NCI-H187 treated with DMSO at 0.1 percent for 48 hours (cell line): Measurements from ENCODE around the gene VIPAS39.

ENCODE experiments used
- DNase-seq: peaks from one replicate; lab custom pipeline; 2025; lab: John Stamatoyannopoulos, UW

VIPAS39 gene

DNA sequence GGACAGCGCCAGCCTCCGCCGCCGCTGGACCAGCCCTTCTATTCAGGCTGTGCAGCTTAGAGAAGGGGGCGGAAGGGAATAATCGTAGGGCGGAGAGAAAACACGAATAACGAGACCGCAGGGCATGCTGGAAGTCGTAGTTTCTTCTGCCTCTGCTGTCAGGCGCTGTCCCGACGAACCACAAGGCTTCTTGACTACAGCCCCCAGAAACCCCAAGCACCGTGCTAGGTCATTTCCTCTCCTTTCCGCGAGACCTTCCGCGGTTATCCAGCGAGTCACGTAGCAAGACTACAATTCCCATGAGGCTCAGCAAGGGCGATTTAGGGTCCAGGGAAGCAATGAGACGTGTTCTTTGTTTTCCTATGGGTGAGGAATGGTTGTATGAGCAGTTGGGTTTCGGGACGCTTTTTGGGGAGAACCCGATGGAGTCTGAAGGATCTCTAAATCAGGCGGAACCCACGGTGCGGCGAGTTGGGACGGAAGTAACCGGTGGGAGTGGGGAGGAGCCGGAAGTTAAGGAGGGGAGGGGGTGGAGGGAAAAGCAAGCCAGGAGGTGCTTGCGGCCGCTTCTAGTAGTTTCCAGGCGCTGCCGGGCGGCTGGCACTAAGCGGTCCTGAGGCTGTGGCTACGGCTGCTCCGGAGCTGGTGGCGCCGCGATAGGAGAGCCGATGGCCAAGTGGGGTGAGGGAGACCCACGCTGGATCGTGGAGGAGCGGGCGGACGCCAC lies at the start of gene VIPAS39, which contains the start of gene AHSA1:
VIPAS39 (minus strand) TSS at position 80 of the 727 bp plus-strand sequence. CDS start 3,499 bp downstream, outside the sequence.
AHSA1 (plus strand) TSS at position 572 of the 727 bp plus-strand sequence; CDS start at position 669, 97 bp downstream.
- DNase-seq, result peak; percentile 98

DNA sequence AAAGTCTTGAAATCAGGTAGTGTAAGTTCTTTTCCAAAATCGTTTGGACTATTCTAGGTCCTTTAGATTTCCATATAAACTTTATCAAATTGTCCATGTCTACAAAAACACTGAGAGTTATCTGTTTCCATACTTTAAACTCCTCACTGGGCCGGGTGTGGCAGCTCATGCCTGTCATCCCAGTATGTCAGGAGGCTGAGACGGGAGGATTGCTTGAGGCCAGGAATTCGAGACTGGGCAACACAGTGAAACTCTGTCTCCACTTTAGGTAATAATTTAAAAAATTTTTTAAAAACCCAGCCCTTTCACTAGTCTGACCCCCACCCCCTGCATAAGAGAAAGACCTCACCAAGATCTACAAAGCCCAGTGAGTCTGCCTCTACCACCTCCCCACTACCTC lies 47.6 kb upstream of the VIPAS39 start:
- no peak for DNase-seq

DNA sequence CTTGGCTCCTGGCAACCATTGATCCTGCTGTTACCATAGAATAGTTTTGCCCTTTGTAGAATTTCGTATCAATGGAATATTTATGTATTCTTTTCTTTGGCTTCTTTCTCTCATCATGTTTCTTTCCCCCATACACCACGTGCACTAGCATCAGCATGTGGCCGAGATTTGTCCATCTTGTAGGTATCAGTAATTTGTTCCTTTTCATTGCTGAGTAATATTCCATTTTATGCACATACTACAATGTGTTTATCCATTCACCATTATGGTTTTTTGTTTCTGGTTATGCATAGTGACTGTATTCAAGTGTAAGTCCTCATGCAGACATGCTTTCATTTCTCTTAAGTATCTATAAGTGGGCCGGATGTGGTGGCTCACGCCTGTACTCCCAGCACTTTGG lies 45.7 kb upstream of the VIPAS39 start:
- DNase-seq, result no peak

DNA sequence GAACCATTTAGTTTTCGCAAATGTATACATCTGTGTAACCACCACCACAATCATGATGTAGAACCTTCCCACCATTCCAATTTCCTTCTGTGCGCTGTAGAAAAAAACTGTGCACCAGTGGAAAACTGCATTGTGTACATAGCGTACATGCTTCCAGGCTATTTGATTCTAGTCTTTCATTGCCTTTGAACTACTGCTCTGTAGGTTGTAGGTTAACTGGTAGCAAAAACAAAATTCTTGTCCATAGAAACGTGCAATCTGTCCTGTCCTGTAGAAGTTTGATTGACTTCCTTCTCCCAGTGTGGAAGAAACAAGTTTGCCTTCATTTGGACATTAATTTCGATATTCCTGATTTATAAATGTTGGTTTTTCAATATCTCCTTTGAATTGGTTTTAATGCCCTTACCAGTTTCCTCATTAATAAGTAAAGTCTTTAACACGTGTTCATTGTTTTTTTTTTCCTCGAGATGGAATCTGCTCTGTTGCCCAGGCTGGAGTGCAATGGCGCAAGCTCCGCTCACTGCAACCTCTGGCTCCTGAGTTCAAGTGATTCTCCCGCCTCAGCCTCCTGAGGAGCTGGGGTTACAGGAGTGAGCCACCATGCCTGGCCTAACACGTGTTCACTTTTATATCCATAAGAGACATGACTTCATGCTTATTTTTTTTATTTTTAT lies 44.8 kb upstream of the VIPAS39 start:
- no peak for DNase-seq

DNA sequence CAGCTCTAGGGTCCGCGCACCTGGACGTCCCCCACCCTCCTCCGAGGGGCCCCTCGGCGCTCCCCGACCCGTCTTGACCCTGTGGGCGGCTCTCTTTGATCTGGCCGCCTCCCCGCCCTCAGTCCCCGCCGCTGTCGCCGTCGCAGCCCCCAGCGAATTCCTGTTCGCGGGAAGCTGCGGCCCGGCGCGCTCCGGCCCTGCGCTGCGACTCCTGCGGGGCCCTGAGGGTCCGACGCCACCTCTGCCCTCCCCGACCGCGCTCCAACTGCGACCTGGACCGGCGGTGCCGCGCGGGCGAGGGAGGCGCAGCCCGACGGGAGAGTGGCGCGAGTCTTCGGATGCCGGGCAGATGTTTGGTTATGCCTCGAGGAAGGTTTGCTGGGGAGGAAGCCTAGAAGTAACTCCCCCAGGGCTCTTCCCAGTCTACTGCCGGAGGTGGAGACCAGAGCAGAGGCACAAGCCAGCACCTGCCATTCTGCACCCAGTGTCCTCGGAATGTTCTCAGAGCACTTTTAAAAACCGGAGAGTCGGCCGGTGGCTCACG lies 41.7 kb upstream of the VIPAS39 start:
- no peak for DNase-seq

DNA sequence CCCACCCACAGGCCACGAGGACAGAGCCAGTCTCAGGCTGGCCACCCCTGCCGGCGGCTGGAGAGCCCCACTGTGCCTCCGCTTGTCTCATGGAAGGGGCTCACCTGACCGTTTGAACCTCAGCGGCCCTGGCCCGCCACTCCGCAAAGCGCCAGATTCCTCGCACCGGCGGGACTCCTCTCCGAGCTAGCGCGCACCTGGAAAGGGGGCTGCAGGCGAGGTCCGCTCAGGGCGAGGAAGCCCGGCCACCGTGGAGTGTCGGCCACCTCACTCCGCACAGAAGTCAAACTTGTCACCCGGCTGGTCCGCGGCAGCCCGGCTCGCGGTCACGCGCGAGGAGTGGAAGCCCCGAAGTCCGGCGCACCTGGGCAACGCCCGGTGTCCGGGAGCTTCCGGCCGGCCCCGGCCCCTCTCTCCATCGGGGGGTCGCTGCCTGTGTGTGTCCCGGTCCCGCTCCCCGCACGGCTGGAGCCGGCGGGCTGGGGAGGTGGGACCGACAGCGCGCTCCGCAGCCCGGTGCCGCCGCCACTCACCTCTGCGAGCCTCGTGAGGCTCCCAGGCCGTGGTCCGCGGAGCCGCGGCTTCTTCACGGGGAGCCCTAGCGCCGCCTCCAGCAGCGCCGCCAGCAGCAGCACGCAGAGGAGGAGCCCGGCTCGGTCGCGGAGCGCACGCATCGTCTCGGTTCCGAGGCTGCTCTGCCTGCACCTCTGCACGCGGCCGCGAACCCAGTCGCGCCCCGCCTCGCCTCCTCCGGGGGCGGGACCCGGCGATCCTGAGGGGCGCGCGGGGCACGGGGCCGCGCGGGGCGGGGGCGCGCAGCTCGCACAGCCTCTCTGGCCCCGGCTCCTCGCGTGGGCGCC lies 40.9 kb upstream of the VIPAS39 start, which contains the start of gene ISM2:
ISM2 (minus strand) TSS at position 697 of the 860 bp plus-strand sequence; CDS start at position 674, 23 bp downstream.
- no peak for DNase-seq

DNA sequence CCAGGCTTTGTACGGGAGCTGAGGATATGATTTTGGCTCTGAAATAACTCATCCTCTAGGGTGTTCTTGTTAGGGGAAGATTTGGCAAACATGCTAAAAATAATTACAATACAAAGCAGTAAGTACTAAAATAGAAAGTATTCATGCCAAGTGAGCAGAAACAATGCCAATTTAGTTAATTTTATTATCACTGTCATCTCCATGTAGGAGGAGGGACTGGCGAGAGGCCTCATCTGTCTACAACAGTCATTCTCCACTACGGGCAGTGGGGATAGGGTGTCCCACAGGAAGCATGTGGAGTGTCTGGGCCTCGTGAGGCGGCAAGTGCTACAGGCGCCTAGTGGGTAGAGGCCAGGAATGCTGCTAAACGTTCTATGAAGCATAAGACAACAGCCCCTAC lies 37.9 kb upstream of the VIPAS39 start:
- DNase-seq, result no peak

DNA sequence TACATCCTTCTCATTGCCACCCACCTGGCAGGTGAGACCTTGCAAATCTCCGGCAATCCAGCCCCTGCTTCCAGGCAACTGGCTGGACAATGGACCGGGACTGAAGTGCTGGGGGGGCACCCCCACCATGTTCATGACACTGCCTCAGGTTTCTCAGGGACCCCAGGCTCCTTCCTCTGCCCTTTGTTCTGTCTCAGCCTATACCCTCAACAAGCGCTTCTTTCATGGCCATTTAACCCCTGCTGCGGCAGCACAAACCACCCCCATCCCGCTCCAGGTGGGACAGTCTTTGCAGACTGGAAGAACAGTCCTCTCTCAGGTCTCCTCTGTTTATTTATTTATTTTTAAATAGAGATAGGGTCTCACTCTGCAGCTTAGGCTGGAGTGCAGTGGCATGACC lies 33.7 kb upstream of the VIPAS39 start:
- no peak for DNase-seq

DNA sequence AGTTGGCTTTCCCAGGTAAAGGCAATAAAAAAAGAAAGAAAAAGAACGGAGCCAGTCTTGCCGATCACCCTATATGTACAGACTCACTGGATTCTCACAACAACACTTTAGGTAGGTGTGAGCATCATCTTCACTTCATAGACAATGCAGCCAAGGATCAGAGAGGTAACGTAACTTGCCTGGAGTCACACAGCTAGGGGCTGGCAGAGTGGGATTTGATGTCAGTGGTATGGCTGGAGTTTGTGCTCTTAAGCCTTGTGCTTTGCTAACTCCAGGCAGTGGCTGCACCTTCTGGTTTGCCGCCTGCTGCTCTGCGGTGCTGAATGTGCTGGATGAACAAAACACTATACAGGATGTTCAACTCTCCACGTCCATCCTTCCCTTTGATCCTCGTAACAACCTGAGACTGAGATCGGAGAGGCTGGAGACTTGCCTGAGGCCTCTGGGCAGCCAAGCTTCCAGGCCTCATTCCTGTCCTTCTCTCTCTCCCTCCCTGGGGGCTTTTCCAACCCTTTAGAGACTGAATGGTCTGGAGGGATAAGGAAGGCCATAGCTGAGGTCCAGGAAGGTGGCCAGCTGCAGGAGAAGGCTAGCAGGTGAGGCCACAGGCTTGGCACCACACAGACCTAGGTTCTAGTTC lies 33.1 kb upstream of the VIPAS39 start:
- no peak for DNase-seq

DNA sequence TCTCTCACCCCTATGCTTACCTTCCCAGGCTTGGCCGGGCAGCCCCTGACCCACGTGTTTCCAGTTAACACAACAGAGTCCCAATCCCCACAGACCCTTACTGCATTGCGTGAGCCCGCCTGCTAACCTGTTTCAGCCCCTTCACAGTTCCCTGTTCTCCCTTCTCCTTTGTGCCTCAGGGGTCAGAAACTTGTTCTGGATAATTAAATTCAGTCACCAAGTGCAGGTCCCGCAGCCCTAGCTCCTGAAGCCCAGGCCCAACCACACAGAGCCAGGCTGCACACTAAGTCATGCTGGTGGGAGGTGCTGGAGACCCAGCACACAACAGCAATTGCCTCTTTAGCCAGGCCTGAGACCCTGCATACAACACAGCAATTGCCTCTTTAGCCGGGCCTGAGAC lies 31.6 kb upstream of the VIPAS39 start:
- no peak for DNase-seq

DNA sequence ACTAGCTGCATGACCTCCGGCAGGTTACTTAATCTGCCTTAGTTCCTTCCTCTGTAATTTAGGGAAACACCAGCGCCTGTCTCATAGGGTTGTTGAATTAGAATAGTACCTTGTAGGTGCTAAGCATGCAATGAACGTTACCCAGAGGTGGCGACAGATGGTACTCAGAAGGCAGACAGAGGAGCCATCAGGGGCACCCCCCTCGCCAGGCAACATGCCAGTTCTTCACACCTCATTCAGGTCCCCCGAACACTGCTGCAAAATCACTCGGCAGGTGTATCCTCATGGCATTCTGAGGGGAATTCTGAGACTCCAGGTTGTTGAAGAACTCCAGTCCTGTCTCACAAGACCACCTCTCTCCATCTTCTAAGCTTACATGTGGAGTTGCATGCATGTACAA lies 31.2 kb upstream of the VIPAS39 start:
- DNase-seq, result no peak

DNA sequence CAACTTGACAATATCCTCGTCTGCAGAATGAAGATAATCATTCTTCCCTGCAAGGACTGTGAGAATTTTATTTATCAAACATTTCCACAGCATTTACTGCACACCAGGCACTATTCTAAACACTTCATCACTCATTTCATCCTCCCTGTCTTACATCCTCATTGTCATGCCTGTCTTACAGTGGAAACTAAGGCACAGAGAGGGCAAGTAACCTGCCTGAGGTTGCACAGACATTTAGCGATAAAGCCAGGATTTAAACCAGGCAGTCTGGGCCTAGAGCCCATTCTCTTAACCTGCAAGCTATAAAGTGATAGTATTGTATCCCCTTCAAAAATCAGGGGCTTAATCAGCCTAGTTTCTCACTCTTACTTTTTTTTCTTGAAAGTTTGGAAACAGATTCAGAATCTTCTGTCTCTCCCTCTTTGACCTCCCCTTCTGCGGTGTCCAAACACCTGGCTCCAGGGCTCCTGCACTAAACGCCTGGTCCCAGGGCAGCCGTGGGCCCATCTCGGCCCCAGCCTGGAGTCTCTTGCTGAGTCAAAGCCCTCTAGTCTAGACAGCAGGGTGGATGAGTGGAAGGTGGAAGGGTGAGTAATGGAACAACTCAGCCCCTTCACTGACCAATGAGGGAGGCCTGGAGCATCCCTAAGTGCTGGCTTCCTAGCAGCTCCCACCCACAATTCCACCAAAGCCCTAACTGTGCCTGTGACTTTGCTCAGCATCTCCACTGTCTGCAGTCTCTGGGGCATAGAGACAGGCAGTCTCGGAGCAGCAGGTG lies 28.7 kb upstream of the VIPAS39 start:
- no peak for DNase-seq

DNA sequence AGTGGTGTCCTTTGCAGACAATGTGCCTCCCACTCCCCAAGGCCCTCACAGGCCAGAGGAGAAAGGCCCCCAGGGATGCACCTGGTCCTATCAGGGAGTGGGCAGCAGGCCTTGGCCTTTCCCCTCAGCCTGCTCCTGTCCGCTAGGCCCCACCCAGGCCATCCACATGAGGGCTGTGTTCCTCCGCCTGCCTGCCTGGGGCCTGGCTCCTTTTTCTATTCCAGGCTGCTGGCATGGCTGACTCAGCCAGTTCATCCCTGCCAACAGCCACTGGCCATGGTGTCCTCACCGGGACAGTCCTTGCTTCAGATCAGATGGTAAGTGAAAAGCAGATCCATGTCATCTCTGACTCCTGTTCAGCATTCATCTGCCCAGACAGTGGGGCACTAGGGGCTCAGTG lies 27.9 kb upstream of the VIPAS39 start:
- no peak for DNase-seq

DNA sequence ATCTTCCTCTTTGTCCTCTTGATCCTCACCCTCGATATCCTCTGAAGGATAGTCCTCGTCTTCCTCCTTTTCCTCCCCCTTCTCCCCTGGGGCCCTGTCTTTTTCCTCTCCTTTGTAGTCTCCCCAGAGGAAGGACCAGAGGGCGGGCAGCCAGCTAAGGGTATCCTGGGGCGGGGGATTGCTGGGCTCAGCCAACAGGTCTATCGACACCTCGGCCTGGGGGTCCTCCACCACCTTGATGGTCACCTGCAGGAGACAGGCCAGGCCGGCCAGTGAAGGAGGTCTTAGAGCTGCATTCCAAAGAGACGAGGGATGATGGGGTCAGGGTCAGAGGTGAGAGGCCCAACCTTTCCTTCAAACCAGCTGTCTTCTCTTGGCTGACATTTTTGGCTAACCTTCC lies 25.0 kb upstream of the VIPAS39 start:
- DNase-seq, result no peak

DNA sequence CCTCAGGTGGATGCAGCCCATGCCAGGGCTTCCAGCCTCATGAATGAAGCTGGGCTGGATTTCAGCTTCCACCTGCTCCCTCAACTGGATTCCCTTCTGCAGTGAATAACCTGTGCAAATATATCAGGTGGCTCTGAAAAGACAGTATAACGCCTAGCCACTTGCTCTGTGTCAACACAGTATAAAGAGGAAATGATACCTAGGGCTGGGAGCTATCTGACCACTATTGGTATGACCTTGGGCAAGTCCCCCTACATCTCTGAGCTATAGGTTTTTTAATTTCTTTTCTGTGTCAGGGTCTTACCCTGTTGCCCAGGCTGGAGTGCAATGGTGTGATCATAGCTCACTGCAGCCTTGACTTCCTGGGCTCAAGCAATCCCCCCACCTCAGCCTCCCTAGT lies 21.4 kb upstream of the VIPAS39 start:
- DNase-seq, result no peak

DNA sequence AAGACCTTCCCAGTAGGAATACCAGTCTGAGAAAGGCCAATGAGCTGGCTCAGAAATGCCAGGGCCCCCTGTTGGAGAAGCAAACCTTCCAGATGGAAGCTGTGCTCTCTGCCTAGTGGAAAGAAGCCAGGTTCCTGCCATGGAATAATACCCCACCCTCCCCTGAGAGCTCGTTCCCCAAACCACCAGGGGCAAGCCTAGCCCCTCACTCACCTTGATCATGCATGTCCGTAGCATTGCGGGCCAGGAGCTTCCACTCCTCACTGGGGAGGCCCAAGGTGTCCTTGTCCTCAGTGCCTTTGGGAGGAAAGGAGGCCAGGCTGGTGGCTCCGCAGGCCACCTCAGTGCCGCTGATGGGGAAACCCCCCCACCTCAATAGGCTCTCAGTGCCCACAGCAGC lies 20.6 kb upstream of the VIPAS39 start:
- DNase-seq, result no peak

DNA sequence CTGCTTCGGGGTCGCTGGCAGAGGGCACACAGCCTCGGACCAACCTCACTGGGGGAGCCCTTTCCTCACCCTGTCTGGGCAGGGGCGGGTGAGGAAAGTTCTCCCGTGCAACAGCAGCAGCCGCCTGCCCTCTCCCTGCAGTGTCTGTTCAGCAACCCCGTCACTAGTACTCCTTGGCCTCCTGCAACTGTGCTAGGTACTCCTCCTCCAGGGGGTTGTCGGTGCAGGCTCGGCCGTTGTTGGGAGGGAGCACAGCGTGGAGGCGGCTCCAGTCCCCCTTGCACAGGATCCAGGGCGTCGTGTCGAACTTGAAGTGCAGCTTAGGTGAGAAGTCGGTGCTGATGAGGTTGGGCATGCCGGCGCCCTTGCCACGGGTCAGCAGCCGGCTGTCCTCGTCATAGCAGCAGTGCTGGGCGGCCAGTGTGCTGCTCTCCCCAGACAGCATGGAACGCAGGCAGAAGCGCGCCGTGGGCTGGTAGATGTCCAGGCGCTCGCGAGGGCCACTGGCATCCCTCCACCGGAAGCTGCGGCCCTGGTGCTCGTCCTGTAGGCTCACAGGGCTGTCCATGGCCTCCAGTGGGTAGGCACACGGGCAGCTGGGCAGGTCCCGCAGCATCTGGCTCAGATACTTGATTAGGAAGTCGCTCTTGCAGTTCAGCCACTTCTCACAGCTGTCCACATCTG lies 18.2 kb upstream of the VIPAS39 start:
- DNase-seq, result no peak

DNA sequence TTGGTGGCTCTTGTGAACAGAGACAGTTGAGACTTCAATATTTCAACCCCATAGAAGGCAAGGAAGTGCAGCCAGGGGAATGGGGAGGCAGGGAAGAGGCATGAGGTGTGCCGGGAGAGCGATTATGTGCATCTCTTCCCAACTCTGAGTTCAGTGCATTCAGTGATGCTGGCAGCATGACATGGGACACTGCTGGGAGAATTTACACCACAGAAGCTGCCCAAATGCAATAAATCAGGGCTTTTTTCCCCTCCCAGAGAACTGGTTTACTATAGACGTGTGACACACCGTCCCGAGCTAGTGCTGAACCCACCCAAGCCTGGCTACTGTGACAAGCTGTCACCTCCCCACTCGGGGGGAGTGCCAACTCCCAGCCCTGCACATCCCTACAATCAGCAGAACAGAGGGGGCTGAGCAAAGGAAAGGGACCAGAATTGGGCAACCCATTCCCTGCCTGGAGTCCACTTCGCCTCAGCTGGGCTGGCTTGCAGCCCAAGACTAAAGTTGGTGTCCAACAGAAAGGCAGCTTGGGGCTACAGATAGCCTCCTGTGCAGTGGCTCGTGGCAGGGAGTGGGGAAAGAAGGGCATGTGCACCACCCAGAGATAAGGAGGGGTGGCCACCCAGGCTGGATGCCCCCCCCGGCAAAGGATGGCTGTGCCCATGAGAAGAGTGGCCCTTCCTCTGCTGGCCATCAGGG lies 17.2 kb upstream of the VIPAS39 start:
- DNase-seq, result no peak

DNA sequence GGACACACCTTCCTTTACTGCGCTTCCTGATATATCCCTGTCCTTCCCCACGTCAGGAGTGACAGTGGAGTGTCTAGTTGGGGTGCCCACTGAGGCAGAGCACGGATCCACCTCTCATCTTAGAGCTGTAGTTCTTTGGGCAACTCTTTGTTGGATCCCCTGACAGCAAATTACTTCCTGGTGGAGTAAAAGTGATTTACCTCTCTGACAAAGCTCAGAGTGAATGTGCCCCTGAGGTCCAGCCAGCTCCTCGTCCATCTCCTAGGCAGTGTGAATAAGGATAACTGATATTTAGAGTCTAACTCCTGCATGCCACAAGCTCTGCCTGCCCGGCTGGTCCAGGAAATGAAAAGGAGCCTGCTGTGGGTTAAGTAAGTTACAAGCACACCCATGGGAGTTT lies 16.5 kb upstream of the VIPAS39 start:
- no peak for DNase-seq
